ENCODE data around the gene SNX27.
"Not testable (repeated sequence)": the region's sequence is repeated elsewhere in the genome, so short reads cannot be mapped to it uniquely, and the experiment has no call there.

SNX27 gene

GRCh38 chr1:151639466-151639865, 27.6 kb downstream of the SNX27 start:
- H3K27me3 Mint-ChIP-seq (ENCODE audit: low read depth) = no peaks in the 10 kb centered on the region
- H3K27ac Mint-ChIP-seq = no peak overlapping the region
- H3K4me1 Mint-ChIP-seq (ENCODE audit: low read depth) = peaks cover 1% of the 10 kb centered on the region

DNA sequence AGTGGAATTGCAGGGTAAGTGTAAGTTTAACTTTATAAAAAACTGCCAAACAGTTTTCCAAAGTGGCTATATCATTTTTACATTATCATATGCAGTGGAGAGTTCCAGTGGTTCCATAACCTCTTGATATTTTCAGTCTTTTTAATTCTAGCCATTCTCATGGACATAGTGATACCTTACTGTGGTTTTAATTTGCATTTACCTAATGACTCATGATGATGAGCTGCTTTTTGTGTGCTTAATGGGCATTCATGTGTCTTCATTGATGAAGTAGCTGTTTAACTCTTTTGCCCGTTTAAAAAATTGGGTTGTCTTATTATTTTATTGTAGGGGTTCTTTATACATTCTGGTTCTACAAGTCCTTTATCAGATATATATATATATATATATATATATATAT, 29.4 kb downstream of the SNX27 start:
- H3K36me3 Mint-ChIP-seq (ENCODE audit: low read depth) = peaks cover 10% of the 10 kb centered on the region
- H3K9me3 Mint-ChIP-seq = no peaks in the 10 kb centered on the region
- H3K4me1 Mint-ChIP-seq (ENCODE audit: low read depth) = no peaks in the 10 kb centered on the region
- H3K4me3 Mint-ChIP-seq = no peak overlapping the region
- no peak overlapping the region for H3K27ac Mint-ChIP-seq
- no peaks in the 10 kb centered on the region for H3K27me3 Mint-ChIP-seq (ENCODE audit: low read depth)

More at GRCh38 chr1:151639466-151639865, 27.6 kb downstream of the SNX27 start:
- no peak overlapping the region for H3K4me3 Mint-ChIP-seq
- peaks cover 10% of the 10 kb centered on the region for H3K36me3 Mint-ChIP-seq (ENCODE audit: low read depth)
- no peaks in the 10 kb centered on the region for H3K9me3 Mint-ChIP-seq

DNA sequence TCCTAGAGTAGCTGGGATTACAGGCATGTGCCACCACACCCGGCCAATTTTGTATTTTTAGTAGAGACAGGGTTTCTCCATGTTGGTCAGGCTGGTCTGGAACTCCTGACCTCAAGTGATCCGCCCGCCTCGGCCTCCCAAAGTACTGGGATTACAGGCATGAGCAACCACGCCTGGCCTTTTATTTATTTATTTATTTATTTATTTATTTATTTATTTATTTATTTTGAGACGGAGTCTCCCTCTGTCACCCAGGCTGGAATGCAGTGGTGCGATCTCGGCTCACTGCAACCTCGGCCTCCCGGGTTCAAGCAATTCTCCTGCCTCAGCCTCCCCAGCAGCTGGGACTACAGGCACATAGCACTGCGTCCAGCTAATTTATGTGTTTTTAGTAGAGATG, 31.2 kb downstream of the SNX27 start:
- H3K9me3 Mint-ChIP-seq; H3K27ac Mint-ChIP-seq; H3K4me1 Mint-ChIP-seq (ENCODE audit: low read depth); H3K4me3 Mint-ChIP-seq; H3K27me3 Mint-ChIP-seq (ENCODE audit: low read depth): not testable (repeated sequence)
- H3K36me3 Mint-ChIP-seq (ENCODE audit: low read depth) = peaks cover 12% of the 10 kb centered on the region

DNA sequence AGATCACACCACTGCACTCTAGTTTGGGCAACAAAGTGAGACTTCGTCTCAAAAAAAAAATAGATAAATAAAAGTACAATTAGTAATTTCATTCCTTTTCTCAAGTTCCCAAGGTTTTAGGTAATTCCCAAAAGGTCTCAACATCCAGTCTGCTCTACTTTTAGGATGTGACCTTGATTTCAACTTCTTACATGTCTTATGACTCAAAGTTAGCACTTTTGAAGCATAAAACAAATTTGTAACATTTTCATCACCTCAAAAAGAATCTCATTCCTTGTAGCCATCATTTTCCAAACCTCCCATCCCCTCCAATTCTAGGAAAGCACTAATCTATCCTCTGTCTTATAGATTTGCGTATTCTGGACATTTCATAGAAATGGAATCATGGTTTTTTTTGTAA, 32.2 kb downstream of the SNX27 start:
- Mint-ChIP-seq H3K27me3 (ENCODE audit: low read depth) (no peaks in the 10 kb centered on the region), H3K4me1 (ENCODE audit: low read depth) (no peaks in the 10 kb centered on the region), H3K27ac (no peak overlapping the region), H3K36me3 (ENCODE audit: low read depth) (peaks cover 10% of the 10 kb centered on the region), H3K4me3 (no peak overlapping the region), H3K9me3 (no peaks in the 10 kb centered on the region)

DNA sequence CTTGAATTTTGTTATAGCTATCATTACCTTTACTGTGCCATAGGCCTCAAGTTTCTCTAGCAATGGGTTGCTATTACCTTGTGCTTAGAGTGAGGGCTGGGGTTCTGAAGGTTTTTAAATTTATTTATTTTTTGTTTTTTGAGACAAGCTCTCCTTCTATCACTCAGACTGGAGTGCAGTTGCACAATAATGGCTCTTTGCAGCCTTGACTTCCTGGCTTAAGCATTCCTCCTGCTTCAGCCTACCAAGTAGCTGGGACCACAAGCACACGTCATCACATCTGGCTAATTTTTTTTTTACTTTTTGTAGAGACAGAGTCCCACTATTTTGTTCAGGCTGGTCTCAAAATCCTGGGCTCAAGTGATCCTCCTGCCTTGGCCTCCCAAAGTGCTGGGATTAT, 41.5 kb downstream of the SNX27 start:
- H3K4me1 Mint-ChIP-seq (ENCODE audit: low read depth) = peaks cover 16% of the 10 kb centered on the region
- H3K9me3 Mint-ChIP-seq = no peaks in the 10 kb centered on the region
- H3K36me3 Mint-ChIP-seq (ENCODE audit: low read depth) = peaks cover 6% of the 10 kb centered on the region
- H3K27me3 Mint-ChIP-seq (ENCODE audit: low read depth) = no peaks in the 10 kb centered on the region
- no peak overlapping the region for H3K4me3 Mint-ChIP-seq
- H3K27ac Mint-ChIP-seq = no peak overlapping the region

DNA sequence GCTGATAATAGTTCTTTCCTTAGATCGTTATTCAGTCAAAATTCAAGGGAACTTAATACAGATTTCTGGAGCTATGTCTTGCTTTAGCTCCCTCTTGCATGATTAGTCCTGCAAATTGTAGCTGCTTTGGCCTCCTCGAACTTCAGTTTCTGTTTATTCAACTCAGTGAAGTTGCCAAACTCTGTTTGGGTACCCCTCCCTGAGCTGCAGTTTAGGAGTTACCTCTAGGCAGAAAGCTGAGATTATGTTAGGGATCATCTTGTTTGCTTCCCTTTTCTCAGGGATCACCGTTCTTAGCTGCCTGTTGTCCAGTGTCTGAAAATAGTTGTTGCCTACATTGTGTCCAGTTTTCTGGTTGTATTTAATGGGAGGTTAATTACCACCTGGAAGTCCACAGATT, 43.5 kb downstream of the SNX27 start:
- no peaks in the 10 kb centered on the region for H3K27me3 Mint-ChIP-seq (ENCODE audit: low read depth)
- H3K27ac Mint-ChIP-seq = no peak overlapping the region
- H3K36me3 Mint-ChIP-seq (ENCODE audit: low read depth) = peaks cover 14% of the 10 kb centered on the region
- H3K4me1 Mint-ChIP-seq (ENCODE audit: low read depth) = peaks cover 16% of the 10 kb centered on the region
- H3K9me3 Mint-ChIP-seq = no peaks in the 10 kb centered on the region
- H3K4me3 Mint-ChIP-seq = no peak overlapping the region

DNA sequence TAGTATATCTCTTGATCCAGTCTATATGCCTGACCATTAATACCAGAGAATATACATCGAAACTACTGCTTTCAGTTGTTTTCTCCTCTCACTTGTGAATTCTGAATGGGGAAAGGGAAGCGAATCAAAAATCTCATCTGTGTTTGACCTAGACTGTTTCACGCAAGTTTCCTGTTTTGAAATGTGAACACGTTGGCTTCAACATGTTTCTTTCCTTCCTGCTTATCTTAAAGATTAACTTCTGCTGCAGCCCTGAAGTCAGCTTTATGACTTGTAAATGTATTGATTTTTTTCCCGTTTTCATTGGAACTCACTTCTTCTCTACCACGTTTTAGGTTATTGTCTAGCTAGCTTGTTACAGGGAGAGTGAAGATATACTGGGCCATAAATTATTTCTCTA, 49.9 kb downstream of the SNX27 start:
- Mint-ChIP-seq H3K4me3 (no peak overlapping the region), H3K27ac (no peak overlapping the region), H3K4me1 (ENCODE audit: low read depth) (peaks cover 10% of the 10 kb centered on the region), H3K36me3 (ENCODE audit: low read depth) (peaks cover 27% of the 10 kb centered on the region), H3K27me3 (ENCODE audit: low read depth) (no peaks in the 10 kb centered on the region), H3K9me3 (no peaks in the 10 kb centered on the region)

- no peak overlapping the region for H3K27ac Mint-ChIP-seq
- H3K4me3 Mint-ChIP-seq = no peak overlapping the region
- no peaks in the 10 kb centered on the region for H3K27me3 Mint-ChIP-seq (ENCODE audit: low read depth)
- H3K9me3 Mint-ChIP-seq = no peaks in the 10 kb centered on the region
- H3K4me1 Mint-ChIP-seq (ENCODE audit: low read depth) = peaks cover 9% of the 10 kb centered on the region
- peaks cover 30% of the 10 kb centered on the region for H3K36me3 Mint-ChIP-seq (ENCODE audit: low read depth)
These were observed 56.2 kb downstream of the SNX27 start for GRCh38 chr1:151668090-151668489.

DNA sequence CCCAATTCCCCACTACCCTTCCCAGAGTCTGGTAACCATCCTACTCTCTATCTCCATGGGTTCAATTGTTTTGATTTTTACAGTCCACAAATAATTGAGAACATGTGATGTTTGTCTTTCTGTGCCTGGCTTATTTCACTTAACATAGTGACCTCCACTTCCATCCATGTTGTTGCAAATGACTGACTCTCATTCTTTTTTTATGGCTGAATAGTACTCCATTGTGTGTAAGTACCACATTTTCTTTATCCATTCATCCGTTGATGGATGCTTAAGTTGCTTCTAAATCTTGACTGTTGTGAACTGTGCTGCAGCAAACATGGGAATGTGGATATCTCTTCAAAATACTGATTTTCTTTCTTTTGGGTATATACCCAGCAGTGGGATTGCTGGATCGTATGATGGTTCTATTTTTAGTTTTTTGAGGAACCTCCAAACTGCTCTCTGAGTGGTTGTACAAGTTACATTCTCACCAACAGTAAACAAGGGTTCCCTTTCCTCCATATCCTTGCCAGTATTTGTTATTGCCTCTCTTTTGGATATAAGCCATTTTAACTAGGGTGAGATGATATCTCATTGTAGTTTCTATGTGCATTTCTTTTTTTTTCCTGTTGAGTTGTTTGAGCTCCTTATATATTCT, 58.3 kb downstream of the SNX27 start:
- H3K9me3 Mint-ChIP-seq; H3K4me1 Mint-ChIP-seq (ENCODE audit: low read depth); H3K4me3 Mint-ChIP-seq; H3K27ac Mint-ChIP-seq; H3K27me3 Mint-ChIP-seq (ENCODE audit: low read depth): not testable (repeated sequence)
- H3K36me3 Mint-ChIP-seq (ENCODE audit: low read depth) = peaks cover 31% of the 10 kb centered on the region

DNA sequence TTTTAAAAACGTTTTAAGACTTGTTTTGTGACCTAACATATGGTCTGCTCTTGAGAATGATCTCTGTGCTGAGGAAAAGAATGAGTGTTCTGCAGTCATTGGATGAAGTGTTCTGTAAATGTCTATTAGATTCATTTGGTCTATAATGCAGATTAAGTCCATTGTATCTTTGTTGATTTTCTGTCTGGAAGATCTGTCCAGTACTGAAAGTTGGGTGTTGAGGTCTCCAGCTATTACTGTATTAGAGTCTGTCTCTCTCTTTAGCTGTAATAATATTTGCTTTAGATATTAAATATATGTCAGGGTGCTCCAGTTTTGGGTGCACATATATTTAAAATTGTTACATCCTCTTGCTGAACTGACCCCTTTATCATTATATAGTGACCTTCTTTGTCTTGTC, 61.6 kb downstream of the SNX27 start:
- peaks cover 30% of the 10 kb centered on the region for H3K36me3 Mint-ChIP-seq (ENCODE audit: low read depth)
- H3K4me1 Mint-ChIP-seq (ENCODE audit: low read depth) = peaks cover 2% of the 10 kb centered on the region
- no peaks in the 10 kb centered on the region for H3K27me3 Mint-ChIP-seq (ENCODE audit: low read depth)

GRCh38 chr1:151680391-151680790, 68.5 kb downstream of the SNX27 start:
- Mint-ChIP-seq H3K4me1 (ENCODE audit: low read depth) (no peaks in the 10 kb centered on the region), H3K9me3 (no peaks in the 10 kb centered on the region), H3K27ac (no peak overlapping the region), H3K4me3 (no peak overlapping the region), H3K27me3 (ENCODE audit: low read depth) (no peaks in the 10 kb centered on the region), H3K36me3 (ENCODE audit: low read depth) (peaks cover 9% of the 10 kb centered on the region)

More for the DNA sequence above, 61.6 kb downstream of the SNX27 start:
- H3K9me3 Mint-ChIP-seq = no peaks in the 10 kb centered on the region
- H3K4me3 Mint-ChIP-seq = no peak overlapping the region
- no peak overlapping the region for H3K27ac Mint-ChIP-seq

DNA sequence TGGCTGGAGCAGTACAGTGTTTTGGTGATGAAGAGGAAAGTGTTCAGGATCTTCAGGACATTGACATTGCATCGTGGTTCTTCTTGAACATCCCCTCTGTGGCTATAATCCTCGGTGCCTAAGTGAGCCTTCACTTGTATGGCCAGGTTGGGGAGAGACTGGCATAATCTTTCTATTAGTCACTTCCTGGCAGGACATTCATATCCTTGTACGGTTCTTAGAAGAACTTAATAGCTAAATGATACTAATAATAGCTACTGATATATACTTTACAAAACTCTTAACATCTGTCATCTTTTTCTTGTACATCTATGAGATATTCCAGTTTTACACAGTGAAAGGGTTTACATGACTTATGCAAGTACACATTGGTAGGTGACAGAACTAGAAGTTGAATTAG, 69.0 kb downstream of the SNX27 start:
- peaks cover 11% of the 10 kb centered on the region for H3K36me3 Mint-ChIP-seq (ENCODE audit: low read depth)
- no peak overlapping the region for H3K27ac Mint-ChIP-seq
- no peaks in the 10 kb centered on the region for H3K27me3 Mint-ChIP-seq (ENCODE audit: low read depth)

DNA sequence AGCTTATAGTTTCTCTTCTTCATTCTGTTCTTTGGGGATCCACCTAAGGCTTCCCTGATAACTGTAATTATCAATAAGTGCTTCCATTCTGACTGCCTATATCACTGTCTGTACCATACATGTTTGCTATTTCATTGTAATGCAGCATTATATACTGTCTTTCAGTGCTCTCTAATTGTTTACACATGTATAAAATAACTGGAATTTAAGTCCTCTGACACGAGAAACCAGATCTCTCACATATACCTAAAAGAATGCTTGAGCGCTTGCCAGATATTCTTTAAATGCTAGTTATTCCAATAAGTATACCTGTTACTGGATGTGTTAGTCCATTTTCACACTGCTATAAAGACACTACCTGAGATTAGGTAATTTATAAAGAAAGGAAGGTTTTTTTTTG, 70.1 kb downstream of the SNX27 start:
- Mint-ChIP-seq H3K27me3 (ENCODE audit: low read depth) (no peaks in the 10 kb centered on the region), H3K36me3 (ENCODE audit: low read depth) (peaks cover 13% of the 10 kb centered on the region), H3K4me1 (ENCODE audit: low read depth) (no peaks in the 10 kb centered on the region), H3K4me3 (no peak overlapping the region), H3K27ac (no peak overlapping the region), H3K9me3 (no peaks in the 10 kb centered on the region)

More for the DNA sequence above, 69.0 kb downstream of the SNX27 start:
- no peaks in the 10 kb centered on the region for H3K9me3 Mint-ChIP-seq
- H3K4me1 Mint-ChIP-seq (ENCODE audit: low read depth) = no peaks in the 10 kb centered on the region
- no peak overlapping the region for H3K4me3 Mint-ChIP-seq

- H3K4me3 Mint-ChIP-seq; H3K27me3 Mint-ChIP-seq (ENCODE audit: low read depth); H3K4me1 Mint-ChIP-seq (ENCODE audit: low read depth); H3K27ac Mint-ChIP-seq; H3K9me3 Mint-ChIP-seq: not testable (repeated sequence)
- peaks cover 13% of the 10 kb centered on the region for H3K36me3 Mint-ChIP-seq (ENCODE audit: low read depth)
These were observed 71.1 kb downstream of the SNX27 start for GRCh38 chr1:151682901-151683300.

DNA sequence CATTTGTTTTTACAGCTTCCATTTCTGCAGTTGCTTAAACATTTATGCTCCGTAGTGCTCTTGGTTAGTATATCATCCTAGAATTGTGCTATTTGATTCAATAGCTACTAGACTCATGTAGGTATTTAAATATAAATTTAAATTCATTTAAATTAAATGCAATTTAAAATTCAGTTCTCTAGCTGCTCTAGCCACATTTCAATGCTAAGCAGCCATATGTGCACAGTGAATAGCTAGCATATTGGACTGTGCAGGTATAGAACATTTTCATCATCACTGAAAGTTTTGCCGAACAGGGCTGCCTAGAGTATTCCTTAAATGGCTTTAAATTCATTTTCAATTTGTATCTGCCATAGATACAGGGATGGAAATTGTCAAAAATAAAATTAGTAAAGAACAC, 72.3 kb downstream of the SNX27 start:
- Mint-ChIP-seq H3K4me1 (ENCODE audit: low read depth) (no peaks in the 10 kb centered on the region), H3K4me3 (no peak overlapping the region), H3K27ac (no peak overlapping the region), H3K27me3 (ENCODE audit: low read depth) (no peaks in the 10 kb centered on the region), H3K9me3 (no peaks in the 10 kb centered on the region), H3K36me3 (ENCODE audit: low read depth) (peaks cover 10% of the 10 kb centered on the region)

DNA sequence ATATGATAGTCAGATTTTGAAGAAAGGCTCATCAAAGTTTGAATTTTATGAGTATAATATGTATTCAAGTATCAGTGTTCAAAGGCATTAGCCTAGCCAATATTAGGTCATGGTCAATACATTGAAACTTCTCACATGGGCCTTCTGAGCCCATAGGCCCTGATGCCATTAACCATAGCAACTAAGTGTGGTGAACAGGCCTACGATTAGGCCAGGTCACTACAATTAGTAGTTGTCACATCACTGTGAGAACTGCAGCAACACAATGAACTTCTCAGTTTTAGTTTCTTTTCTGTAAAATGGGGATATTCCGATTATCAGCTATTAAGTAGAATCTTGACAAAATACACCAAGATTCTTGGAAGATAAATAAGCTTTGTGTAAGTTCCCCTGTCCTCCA, 74.7 kb downstream of the SNX27 start:
- peaks cover 10% of the 10 kb centered on the region for H3K36me3 Mint-ChIP-seq (ENCODE audit: low read depth)
- no peak overlapping the region for H3K4me3 Mint-ChIP-seq
- H3K9me3 Mint-ChIP-seq = no peaks in the 10 kb centered on the region
- H3K27ac Mint-ChIP-seq = no peak overlapping the region
- no peaks in the 10 kb centered on the region for H3K4me1 Mint-ChIP-seq (ENCODE audit: low read depth)
- H3K27me3 Mint-ChIP-seq (ENCODE audit: low read depth) = no peaks in the 10 kb centered on the region

Data from T-helper 1 cell treated with Interleukin-12 subunit alpha and Interleukin-12 subunit beta and Interleukin-4 antibody, amounts not matched to agents 30 μg/mL and 1 μg/mL, for 36 hours (primary cell).